Sigmoid colon (tissue), 4 donors: Measurements from ENCODE around the gene SLC25A13.

Source experiments
- CTCF ChIP-seq, 4 experiments: fragments of 450-650 bp in 3 of 4; fragments of 200-600 bp in 1 of 4; IDR thresholded peaks; one replicate each; pipeline ENCODE4 v1.5.1; 2016 to 2019; ENCODE audit warnings: antibody characterized with exemption in 4 of 4, mild to moderate bottlenecking in 3 of 4, moderate library complexity in 2 of 4
- EP300 ChIP-seq, 4 donors: sonication (generic); formaldehyde crosslinking; IDR thresholded peaks; one replicate each; pipeline ENCODE4 v1.6.1; 2017; ENCODE audit warnings: antibody characterized with exemption in 4 of 4
- POLR2A ChIP-seq, 2 donors: fragments of 450-650 bp; IDR thresholded peaks; one replicate each; pipeline ENCODE4 v1.6.1; 2016; ENCODE audit warnings: antibody characterized with exemption in 2 of 2, mild to moderate bottlenecking in 2 of 2, moderate library complexity in 2 of 2

- no peak for TF ChIP-seq CTCF (IDR thresholded peaks at IDR 0.05)
- TF ChIP-seq POLR2A (IDR thresholded peaks at IDR 0.05): no peak
- TF ChIP-seq EP300 (IDR thresholded peaks at IDR 0.05): no peak
Observed at GRCh38 chr7:96337519-96337918, 15.6 kb upstream of the SLC25A13 start.
